VCaP (cell line): ENCODE results near the gene DSN1.

Experiments
- H3K27ac ChIP-seq: fragments of 450-650 bp; 2 replicates; pipeline ENCODE4 v1.5.1; 2017
- CTCF ChIP-seq: fragments of 450-650 bp; conservative IDR thresholded peaks from 2 replicates; pipeline ENCODE4 v1.5.1; 2017; ENCODE audit warnings: mild to moderate bottlenecking, moderate library complexity

Gene DSN1

GRCh38 chr20:36742558-36742957, 31.0 kb downstream of the DSN1 start:
- H3K27ac ChIP-seq, result peak overlapping the region; percentile 92
- no peak for TF ChIP-seq CTCF

- TF ChIP-seq CTCF, result no peak
- H3K27ac ChIP-seq, result peak overlapping the region; percentile 92; the same call in 1 of the 2 replicates
Observed at GRCh38 chr20:36741072-36741471, 32.5 kb downstream of the DSN1 start.

- no peak for TF ChIP-seq CTCF
- peak overlapping the region; percentile 100 for H3K27ac ChIP-seq
Observed at GRCh38 chr20:36737183-36737499, 36.4 kb downstream of the DSN1 start.

- no peak for TF ChIP-seq CTCF
- peak overlapping the region; percentile 100 for H3K27ac ChIP-seq
Observed at GRCh38 chr20:36736451-36737182, 36.9 kb downstream of the DSN1 start.

GRCh38 chr20:36732456-36732855, 41.1 kb downstream of the DSN1 start:
- H3K27ac ChIP-seq, result peak overlapping the region; percentile 100
- no peak for TF ChIP-seq CTCF

- no peak for TF ChIP-seq CTCF
- H3K27ac ChIP-seq, result peak overlapping the region; percentile 100; the same call in 1 of the 2 replicates
Observed at GRCh38 chr20:36728986-36729385, 44.6 kb downstream of the DSN1 start.

- no peak for TF ChIP-seq CTCF
- no peak overlapping the region for H3K27ac ChIP-seq
Observed at GRCh38 chr20:36726168-36726567, 47.4 kb downstream of the DSN1 start.
